GM21367 (cell line): ENCODE measurements around the gene SPDL1.

Experiments
- ATAC-seq: cut with Tn5 transposase; IDR thresholded peaks from one replicate; pipeline ENCODE4 v1.9.1; 2021; ENCODE audit not compliant: unreplicated experiment

The SPDL1 gene

DNA sequence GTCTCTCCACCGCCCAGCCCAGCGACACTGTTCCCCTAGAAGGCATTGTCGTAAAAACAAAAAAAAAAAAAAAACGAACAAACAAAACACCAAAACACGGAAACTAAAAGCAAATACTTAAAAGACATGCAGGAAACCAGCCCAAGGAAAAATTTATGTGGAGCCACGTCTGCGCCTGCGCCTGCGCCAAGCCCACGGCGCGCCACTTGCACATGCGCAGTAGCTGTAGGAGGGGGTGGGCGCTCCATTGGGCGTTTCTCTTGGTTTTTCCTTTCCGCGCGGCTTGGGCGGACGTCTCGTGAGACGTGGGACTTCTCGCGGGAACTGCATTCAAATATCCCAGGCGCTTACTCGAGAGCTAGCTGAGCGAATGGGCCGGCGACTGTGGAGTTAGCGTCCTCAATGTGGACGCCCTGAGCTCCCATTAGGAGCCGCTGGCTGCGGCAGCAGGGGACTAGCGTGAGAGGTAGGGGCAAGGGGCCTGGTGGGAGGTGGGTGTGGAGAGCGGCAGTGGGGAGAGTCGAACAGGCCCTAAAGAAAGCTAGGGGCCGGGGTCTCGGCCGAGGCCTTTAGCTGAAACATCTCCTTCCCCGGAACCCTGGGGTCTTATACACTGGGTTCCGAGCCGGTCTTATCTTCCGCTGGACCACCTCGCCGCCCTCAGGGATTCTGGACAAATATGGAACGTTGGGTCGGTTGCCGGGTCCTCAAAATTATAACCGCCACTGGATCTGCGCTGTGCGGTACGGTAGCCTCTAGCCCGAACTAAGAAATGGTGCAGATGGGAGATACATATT, at the start of gene SPDL1:
Gene SPDL1 (plus strand): TSS at position 350 of the 797 bp plus-strand sequence. CDS start 4,644 bp downstream, outside the sequence.
- peak; percentile 89 for ATAC-seq

DNA sequence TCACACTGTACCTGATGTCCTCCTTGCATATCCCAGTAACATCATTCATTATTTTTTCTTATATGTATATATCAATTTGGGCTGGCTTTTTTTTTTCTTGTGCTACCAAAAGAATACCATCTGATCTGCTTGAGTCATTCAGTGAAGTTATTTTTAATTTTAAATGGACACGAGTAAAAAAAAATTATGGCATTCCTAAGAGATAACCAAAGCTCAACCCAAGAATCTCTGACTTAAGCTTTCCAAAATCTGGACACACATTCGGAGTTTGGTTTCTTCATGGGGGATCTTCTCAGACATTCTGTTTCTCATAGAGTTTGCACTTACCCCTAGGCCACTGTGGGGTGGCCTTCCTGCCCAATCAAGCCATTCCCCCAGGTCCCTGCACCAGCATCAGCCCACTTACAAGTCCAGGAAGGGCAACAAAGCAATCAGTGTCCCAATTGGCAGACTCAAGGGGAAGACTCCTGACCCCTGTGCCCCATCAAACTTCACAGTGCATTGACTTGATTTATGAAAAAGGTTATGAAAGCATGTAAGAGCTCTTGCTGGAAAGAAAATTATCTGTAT, 49.2 kb upstream of the SPDL1 start:
- no peak for ATAC-seq

GRCh38 chr5:169534939-169535338, 48.6 kb upstream of the SPDL1 start:
- no peak for ATAC-seq

DNA sequence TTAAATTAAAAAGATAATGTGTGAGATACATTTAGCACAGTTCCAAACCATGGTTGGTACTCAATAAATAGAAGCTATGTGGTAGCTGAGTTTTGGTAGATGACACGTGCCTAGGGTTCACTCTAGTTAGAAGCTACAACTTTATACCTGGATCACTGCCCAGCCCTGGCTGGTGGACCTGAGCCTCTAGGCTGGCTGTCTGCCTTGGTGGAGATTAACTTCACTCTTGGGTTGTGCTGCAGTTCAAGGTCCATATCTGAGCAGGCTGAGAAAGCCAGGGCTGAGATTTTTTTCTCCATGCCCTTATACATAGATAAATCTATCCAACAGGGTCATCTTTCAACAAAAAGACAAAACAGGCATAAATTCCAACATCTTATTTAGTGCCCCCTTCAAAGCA, 44.6 kb upstream of the SPDL1 start:
- ATAC-seq = no peak

- ATAC-seq = no peak
Measured at GRCh38 chr5:169542811-169543210, 40.8 kb upstream of the SPDL1 start.

- ATAC-seq = no peak
Measured at GRCh38 chr5:169544264-169544950, 39.2 kb upstream of the SPDL1 start.

GRCh38 chr5:169545762-169546161, 37.8 kb upstream of the SPDL1 start:
- ATAC-seq = no peak

- no peak for ATAC-seq
Measured at GRCh38 chr5:169546346-169546745, 37.2 kb upstream of the SPDL1 start.

GRCh38 chr5:169547508-169547907, 36.1 kb upstream of the SPDL1 start:
- no peak for ATAC-seq

- ATAC-seq = no peak
Measured at GRCh38 chr5:169548315-169548714, 35.3 kb upstream of the SPDL1 start.

- no peak for ATAC-seq
Measured at GRCh38 chr5:169549453-169550100, 34.0 kb upstream of the SPDL1 start.

GRCh38 chr5:169550227-169550626, 33.3 kb upstream of the SPDL1 start:
- ATAC-seq = no peak

- no peak for ATAC-seq
Measured at GRCh38 chr5:169551146-169551545, 32.4 kb upstream of the SPDL1 start.

GRCh38 chr5:169551696-169552095, 31.9 kb upstream of the SPDL1 start:
- no peak for ATAC-seq

DNA sequence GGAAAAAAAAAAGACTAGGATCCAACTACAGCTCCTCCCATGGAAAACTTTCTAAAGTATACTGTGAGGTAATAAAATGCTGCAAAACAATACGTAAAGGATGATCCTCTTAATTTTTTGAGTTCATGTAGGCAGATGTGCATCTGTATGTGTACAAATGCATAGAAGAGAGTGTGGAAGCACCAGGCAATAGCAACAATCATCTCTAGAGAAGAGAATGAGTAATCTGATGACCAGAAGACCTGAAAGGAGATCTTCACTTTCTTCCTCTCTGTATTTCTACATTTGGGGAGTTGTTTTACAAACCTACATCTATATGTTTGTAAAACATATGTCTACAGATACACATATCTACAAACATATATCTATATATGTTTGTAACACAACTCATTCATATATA, 29.3 kb upstream of the SPDL1 start:
- ATAC-seq = no peak

DNA sequence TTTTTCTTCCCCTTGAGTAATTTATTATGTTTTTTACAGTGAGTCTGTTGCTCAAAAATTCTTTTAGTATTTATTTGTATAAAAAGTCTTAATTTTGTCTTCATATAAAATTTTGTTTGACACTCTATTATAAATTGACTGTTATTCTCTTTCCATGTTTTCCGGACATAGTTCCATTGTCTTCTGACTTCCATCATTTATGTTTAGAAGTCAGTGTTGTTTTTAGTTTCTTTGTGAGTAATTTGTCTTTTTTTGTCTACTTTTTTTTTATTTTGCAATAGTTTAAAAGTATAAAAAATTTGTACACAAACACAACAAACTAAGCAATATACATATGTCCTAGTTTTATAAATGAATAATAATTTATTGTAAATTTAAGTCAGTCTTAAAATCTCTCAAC, 25.7 kb upstream of the SPDL1 start:
- ATAC-seq = no peak

- no peak for ATAC-seq
Measured at GRCh38 chr5:169561893-169562292, 21.7 kb upstream of the SPDL1 start.

- no peak for ATAC-seq
Measured at GRCh38 chr5:169563369-169563768, 20.2 kb upstream of the SPDL1 start.

- no peak for ATAC-seq
Measured at GRCh38 chr5:169566202-169566601, 17.4 kb upstream of the SPDL1 start.

GRCh38 chr5:169567079-169567478, 16.5 kb upstream of the SPDL1 start:
- ATAC-seq = no peak

GRCh38 chr5:169569513-169569912, 14.1 kb upstream of the SPDL1 start:
- no peak for ATAC-seq

GRCh38 chr5:169571355-169571754, 12.2 kb upstream of the SPDL1 start:
- no peak for ATAC-seq
